ENCODE results near the gene PTCH1.

Gene PTCH1

DNA sequence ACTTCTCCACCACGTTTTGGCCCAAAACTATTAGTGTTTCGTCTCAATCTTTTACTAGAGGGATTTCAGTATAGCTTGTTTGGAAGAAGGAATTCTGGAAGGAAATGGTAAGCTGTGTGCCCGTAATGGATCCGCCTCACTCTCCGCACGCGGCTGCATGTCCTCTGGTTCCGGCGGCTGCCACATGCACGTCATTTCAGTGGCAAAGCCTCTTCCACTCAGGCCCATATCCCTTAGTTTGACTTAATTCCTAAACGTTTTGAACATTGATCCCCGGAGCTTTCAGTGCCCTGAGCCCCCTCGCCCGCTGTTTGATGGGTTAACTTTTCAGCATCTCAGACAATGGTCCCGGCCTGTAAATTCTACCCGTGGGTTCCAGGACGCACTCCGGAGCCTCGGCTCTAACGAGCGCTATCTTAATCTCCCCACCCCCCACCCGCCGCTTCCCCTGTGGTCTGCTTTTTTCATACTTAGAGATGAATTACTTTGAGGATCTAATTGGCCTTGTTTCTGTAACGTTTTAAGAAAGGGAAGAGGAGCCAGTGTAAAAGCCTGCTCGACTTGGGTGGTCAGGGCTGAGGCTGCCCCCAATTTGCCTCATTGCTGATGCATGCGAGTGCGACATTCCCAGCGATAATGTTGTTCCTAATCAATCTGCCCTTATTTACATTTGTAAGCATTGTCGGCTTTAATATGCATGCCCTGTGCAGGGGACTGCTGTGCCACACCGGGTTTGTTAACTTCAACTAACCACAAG lies 4.6 kb downstream of the PTCH1 start:
- H3K9me3 ChIP-seq (ENCODE audit: control insufficient read depth, insufficient read depth, low read depth, low read length), result no peaks in the 10 kb centered on the region
- POLR2A ChIA-PET, result interaction anchor here (0.9 to 1.9 kb wide), 2 partner anchors 57 to 363 kb away, joined by 3 to 9 read pairs; partner anchors contain the start of gene ERCC6L2
- H3K4me1 ChIP-seq (ENCODE audit: control insufficient read depth, insufficient read depth, low read length), result peaks cover 9% of the 10 kb centered on the region
- H3K4me3 ChIP-seq (ENCODE audit: low read depth, low read length), result no peak overlapping the region
- H3K27ac ChIP-seq (ENCODE audit: extremely low read depth, low read depth, low read length), result peak overlapping the region; percentile 99
- no peaks in the 10 kb centered on the region for H3K36me3 ChIP-seq (ENCODE audit: control insufficient read depth in 2 of 2, insufficient read depth in 1 of 2, low read length in 2 of 2)
- CTCF ChIA-PET, result interaction anchor here (0.9 kb wide), 1 partner anchor 707 kb away, joined by 3 read pairs; no protein-coding TSS in a partner anchor
- TF ChIP-seq, protein P1, sequence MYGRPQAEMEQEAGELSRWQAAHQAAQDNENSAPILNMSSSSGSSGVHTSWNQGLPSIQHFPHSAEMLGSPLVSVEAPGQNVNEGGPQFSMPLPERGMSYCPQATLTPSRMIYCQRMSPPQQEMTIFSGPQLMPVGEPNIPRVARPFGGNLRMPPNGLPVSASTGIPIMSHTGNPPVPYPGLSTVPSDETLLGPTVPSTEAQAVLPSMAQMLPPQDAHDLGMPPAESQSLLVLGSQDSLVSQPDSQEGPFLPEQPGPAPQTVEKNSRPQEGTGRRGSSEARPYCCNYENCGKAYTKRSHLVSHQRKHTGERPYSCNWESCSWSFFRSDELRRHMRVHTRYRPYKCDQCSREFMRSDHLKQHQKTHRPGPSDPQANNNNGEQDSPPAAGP (tag by site-specific recombination; IDR thresholded peaks at IDR 0.05), result no peak
- no peak for TF ChIP-seq SETDB1 (IDR thresholded peaks at IDR 0.05; ENCODE audit: insufficient read length, low read length)
- TF ChIP-seq EGR2 (tag by site-specific recombination; IDR thresholded peaks at IDR 0.05; ENCODE audit: low read depth), result no peak
- TF ChIP-seq ZNF596 (tag by site-specific recombination; IDR thresholded peaks at IDR 0.05), result no peak
- TF ChIP-seq ZNF626 (tag by site-specific recombination; IDR thresholded peaks at IDR 0.05), result no peak
- TF ChIP-seq ZNF510 (tag by site-specific recombination; IDR thresholded peaks at IDR 0.05; ENCODE audit: insufficient replicate concordance), result no peak
- no peak for TF ChIP-seq ZEB2 (tag by site-specific recombination; IDR thresholded peaks at IDR 0.05)
- TF ChIP-seq, protein P2, sequence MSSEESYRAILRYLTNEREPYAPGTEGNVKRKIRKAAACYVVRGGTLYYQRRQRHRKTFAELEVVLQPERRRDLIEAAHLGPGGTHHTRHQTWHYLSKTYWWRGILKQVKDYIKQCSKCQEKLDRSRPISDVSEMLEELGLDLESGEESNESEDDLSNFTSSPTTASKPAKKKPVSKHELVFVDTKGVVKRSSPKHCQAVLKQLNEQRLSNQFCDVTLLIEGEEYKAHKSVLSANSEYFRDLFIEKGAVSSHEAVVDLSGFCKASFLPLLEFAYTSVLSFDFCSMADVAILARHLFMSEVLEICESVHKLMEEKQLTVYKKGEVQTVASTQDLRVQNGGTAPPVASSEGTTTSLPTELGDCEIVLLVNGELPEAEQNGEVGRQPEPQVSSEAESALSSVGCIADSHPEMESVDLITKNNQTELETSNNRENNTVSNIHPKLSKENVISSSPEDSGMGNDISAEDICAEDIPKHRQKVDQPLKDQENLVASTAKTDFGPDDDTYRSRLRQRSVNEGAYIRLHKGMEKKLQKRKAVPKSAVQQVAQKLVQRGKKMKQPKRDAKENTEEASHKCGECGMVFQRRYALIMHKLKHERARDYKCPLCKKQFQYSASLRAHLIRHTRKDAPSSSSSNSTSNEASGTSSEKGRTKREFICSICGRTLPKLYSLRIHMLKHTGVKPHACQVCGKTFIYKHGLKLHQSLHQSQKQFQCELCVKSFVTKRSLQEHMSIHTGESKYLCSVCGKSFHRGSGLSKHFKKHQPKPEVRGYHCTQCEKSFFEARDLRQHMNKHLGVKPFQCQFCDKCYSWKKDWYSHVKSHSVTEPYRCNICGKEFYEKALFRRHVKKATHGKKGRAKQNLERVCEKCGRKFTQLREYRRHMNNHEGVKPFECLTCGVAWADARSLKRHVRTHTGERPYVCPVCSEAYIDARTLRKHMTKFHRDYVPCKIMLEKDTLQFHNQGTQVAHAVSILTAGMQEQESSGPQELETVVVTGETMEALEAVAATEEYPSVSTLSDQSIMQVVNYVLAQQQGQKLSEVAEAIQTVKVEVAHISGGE (tag by site-specific recombination; conservative IDR thresholded peaks at IDR 0.05; ENCODE audit: low read depth), result peak; percentile 84
- TF ChIP-seq, protein P3, sequence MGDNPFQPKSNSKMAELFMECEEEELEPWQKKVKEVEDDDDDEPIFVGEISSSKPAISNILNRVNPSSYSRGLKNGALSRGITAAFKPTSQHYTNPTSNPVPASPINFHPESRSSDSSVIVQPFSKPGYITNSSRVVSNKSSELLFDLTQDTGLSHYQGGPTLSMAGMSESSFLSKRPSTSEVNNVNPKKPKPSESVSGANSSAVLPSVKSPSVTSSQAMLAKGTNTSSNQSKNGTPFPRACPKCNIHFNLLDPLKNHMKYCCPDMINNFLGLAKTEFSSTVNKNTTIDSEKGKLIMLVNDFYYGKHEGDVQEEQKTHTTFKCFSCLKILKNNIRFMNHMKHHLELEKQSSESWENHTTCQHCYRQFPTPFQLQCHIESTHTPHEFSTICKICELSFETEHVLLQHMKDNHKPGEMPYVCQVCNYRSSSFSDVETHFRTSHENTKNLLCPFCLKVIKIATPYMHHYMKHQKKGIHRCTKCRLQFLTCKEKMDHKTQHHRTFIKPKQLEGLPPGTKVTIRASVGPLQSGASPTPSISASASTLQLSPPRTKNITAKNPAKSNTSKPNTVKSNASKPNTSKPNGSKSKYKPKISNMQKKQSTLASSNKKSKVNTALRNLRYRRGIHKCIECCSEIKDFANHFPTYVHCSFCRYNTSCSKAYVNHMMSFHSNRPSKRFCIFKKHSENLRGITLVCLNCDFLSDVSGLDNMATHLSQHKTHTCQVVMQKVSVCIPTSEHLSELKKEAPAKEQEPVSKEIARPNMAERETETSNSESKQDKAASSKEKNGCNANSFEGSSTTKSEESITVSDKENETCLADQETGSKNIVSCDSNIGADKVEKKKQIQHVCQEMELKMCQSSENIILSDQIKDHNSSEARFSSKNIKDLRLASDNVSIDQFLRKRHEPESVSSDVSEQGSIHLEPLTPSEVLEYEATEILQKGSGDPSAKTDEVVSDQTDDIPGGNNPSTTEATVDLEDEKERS (tag by site-specific recombination; IDR thresholded peaks at IDR 0.05), result no peak
- no peak for TF ChIP-seq BCL11B (tag by site-specific recombination; IDR thresholded peaks at IDR 0.05; ENCODE audit: low read depth)
- no peak for TF ChIP-seq MZF1 (tag by site-specific recombination; IDR thresholded peaks at IDR 0.05; ENCODE audit: borderline replicate concordance)
- TF ChIP-seq MEIS1 (CRISPR knock-in tag; IDR thresholded peaks at IDR 0.05; ENCODE audit: borderline replicate concordance), result no peak
- peak; percentile 69 for TF ChIP-seq GLIS1 (tag by site-specific recombination; IDR thresholded peaks at IDR 0.05)
- TF ChIP-seq ZNF335 (tag by site-specific recombination; conservative IDR thresholded peaks at IDR 0.05), result peak; percentile 74
- TF ChIP-seq ZNF221 (tag by site-specific recombination; IDR thresholded peaks at IDR 0.05; ENCODE audit: borderline replicate concordance), result no peak
- TF ChIP-seq, protein P4, sequence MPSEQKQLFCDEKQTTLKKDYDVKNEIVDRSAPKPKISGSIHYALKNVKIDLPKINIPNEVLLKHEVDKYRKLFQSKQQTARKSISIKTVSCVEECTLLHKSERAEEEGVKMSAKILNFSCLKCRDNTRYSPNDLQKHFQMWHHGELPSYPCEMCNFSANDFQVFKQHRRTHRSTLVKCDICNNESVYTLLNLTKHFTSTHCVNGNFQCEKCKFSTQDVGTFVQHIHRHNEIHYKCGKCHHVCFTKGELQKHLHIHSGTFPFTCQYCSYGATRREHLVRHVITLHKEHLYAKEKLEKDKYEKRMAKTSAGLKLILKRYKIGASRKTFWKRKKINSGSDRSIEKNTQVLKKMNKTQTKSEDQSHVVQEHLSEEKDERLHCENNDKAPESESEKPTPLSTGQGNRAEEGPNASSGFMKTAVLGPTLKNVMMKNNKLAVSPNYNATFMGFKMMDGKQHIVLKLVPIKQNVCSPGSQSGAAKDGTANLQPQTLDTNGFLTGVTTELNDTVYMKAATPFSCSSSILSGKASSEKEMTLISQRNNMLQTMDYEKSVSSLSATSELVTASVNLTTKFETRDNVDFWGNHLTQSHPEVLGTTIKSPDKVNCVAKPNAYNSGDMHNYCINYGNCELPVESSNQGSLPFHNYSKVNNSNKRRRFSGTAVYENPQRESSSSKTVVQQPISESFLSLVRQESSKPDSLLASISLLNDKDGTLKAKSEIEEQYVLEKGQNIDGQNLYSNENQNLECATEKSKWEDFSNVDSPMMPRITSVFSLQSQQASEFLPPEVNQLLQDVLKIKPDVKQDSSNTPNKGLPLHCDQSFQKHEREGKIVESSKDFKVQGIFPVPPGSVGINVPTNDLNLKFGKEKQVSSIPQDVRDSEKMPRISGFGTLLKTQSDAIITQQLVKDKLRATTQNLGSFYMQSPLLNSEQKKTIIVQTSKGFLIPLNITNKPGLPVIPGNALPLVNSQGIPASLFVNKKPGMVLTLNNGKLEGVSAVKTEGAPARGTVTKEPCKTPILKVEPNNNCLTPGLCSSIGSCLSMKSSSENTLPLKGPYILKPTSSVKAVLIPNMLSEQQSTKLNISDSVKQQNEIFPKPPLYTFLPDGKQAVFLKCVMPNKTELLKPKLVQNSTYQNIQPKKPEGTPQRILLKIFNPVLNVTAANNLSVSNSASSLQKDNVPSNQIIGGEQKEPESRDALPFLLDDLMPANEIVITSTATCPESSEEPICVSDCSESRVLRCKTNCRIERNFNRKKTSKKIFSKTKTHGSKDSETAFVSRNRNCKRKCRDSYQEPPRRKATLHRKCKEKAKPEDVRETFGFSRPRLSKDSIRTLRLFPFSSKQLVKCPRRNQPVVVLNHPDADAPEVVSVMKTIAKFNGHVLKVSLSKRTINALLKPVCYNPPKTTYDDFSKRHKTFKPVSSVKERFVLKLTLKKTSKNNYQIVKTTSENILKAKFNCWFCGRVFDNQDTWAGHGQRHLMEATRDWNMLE (tag by site-specific recombination; conservative IDR thresholded peaks at IDR 0.05; ENCODE audit: low read depth), result no peak
- TF ChIP-seq ZNF777 (tag by site-specific recombination; IDR thresholded peaks at IDR 0.05; ENCODE audit: borderline replicate concordance), result no peak
- no peak for TF ChIP-seq ZNF214 (tag by site-specific recombination; IDR thresholded peaks at IDR 0.05; ENCODE audit: borderline replicate concordance)
- no peak for TF ChIP-seq ZNF423 (tag by site-specific recombination; IDR thresholded peaks at IDR 0.05)
- TF ChIP-seq, protein P5, sequence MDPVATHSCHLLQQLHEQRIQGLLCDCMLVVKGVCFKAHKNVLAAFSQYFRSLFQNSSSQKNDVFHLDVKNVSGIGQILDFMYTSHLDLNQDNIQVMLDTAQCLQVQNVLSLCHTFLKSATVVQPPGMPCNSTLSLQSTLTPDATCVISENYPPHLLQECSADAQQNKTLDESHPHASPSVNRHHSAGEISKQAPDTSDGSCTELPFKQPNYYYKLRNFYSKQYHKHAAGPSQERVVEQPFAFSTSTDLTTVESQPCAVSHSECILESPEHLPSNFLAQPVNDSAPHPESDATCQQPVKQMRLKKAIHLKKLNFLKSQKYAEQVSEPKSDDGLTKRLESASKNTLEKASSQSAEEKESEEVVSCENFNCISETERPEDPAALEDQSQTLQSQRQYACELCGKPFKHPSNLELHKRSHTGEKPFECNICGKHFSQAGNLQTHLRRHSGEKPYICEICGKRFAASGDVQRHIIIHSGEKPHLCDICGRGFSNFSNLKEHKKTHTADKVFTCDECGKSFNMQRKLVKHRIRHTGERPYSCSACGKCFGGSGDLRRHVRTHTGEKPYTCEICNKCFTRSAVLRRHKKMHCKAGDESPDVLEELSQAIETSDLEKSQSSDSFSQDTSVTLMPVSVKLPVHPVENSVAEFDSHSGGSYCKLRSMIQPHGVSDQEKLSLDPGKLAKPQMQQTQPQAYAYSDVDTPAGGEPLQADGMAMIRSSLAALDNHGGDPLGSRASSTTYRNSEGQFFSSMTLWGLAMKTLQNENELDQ (tag by site-specific recombination; IDR thresholded peaks at IDR 0.05; ENCODE audit: low read depth), result no peak
- no peak for TF ChIP-seq ZNF501 (tag by site-specific recombination; IDR thresholded peaks at IDR 0.05)
- TF ChIP-seq ZNF768 (tag by site-specific recombination; IDR thresholded peaks at IDR 0.05), result no peak

Measured in HEK293 (cell line).